GM12801 (cell line): Measurements from ENCODE around the gene SLC22A2.

Experiments used
- CTCF ChIP-seq: IDR thresholded peaks from one replicate; pipeline ENCODE4 v1.5.1; 2011; ENCODE audit warnings: control low read depth; ENCODE audit not compliant: insufficient read length; ENCODE audit errors: extremely low read depth

SLC22A2 gene

GRCh38 chr6:160226118-160226591 is 32.5 kb downstream of the SLC22A2 start:
- TF ChIP-seq CTCF, result no peak

- TF ChIP-seq CTCF, result no peak
Measured at GRCh38 chr6:160224639-160225237, 33.9 kb downstream of the SLC22A2 start.

GRCh38 chr6:160222491-160222890 is 36.1 kb downstream of the SLC22A2 start:
- TF ChIP-seq CTCF, result no peak

- TF ChIP-seq CTCF, result no peak
Measured at GRCh38 chr6:160221918-160222317, 36.7 kb downstream of the SLC22A2 start.

- no peak for TF ChIP-seq CTCF
Measured at GRCh38 chr6:160221423-160221822, 37.2 kb downstream of the SLC22A2 start.

- TF ChIP-seq CTCF, result no peak
Measured at GRCh38 chr6:160218810-160219209, 39.8 kb downstream of the SLC22A2 start.

- no peak for TF ChIP-seq CTCF
Measured at GRCh38 chr6:160217863-160218262, 40.8 kb downstream of the SLC22A2 start.
